IPS-NIHi11 (cell line): ENCODE results near the gene ARFGEF2.
"Not testable (repeated sequence)": the region's sequence is repeated elsewhere in the genome, so short reads cannot be mapped to it uniquely, and the experiment has no call there.

Experiments
- DNase-seq: peaks from one replicate; pipeline ENCODE4 v3.0.0; 2012; ENCODE audit warnings: mixed read lengths, low spot score

The ARFGEF2 gene

GRCh38 chr20:48928832-48929725 lies 7.6 kb downstream of the ARFGEF2 start:
- no peak for DNase-seq

- no peak for DNase-seq
These were observed 8.5 kb downstream of the ARFGEF2 start for GRCh38 chr20:48930035-48930434.

GRCh38 chr20:48930878-48931277 lies 9.4 kb downstream of the ARFGEF2 start:
- no peak for DNase-seq

GRCh38 chr20:48931527-48932374 lies 10.2 kb downstream of the ARFGEF2 start:
- DNase-seq = no peak

GRCh38 chr20:48932375-48932941 lies 10.9 kb downstream of the ARFGEF2 start:
- DNase-seq = no peak

GRCh38 chr20:48933017-48933766 lies 11.7 kb downstream of the ARFGEF2 start:
- DNase-seq = no peak

GRCh38 chr20:48934273-48934877 lies 12.9 kb downstream of the ARFGEF2 start:
- DNase-seq = not testable (repeated sequence)

- DNase-seq = not testable (repeated sequence)
These were observed 13.5 kb downstream of the ARFGEF2 start for GRCh38 chr20:48934966-48935365.

- not testable (repeated sequence) for DNase-seq
These were observed 14.7 kb downstream of the ARFGEF2 start for GRCh38 chr20:48936178-48936577.

GRCh38 chr20:48937674-48938073 lies 16.2 kb downstream of the ARFGEF2 start:
- DNase-seq = no peak

GRCh38 chr20:48938670-48939069 lies 17.2 kb downstream of the ARFGEF2 start:
- DNase-seq = no peak

GRCh38 chr20:48940170-48940569 lies 18.7 kb downstream of the ARFGEF2 start:
- no peak for DNase-seq

- DNase-seq = no peak
These were observed 20.0 kb downstream of the ARFGEF2 start for GRCh38 chr20:48941467-48941866.

- DNase-seq = no peak
These were observed 21.2 kb downstream of the ARFGEF2 start for GRCh38 chr20:48942730-48943129.

GRCh38 chr20:48944663-48945297 lies 23.3 kb downstream of the ARFGEF2 start:
- DNase-seq = no peak

GRCh38 chr20:48945840-48946514 lies 24.5 kb downstream of the ARFGEF2 start:
- peak; percentile 38 for DNase-seq

GRCh38 chr20:48948612-48949011 lies 27.1 kb downstream of the ARFGEF2 start:
- DNase-seq = no peak

GRCh38 chr20:48949304-48950170 lies 28.0 kb downstream of the ARFGEF2 start:
- peak; percentile 42 for DNase-seq

GRCh38 chr20:48951041-48951440 lies 29.5 kb downstream of the ARFGEF2 start:
- DNase-seq = no peak
